K562 (cell line): ENCODE data around the gene ENTREP3. TPM values are rescaled to one million over a fixed set of nuclear protein-coding genes. Genes with fewer than 3 reads are reported as not detected.

Source experiments
- ARHGAP35 ChIP-seq: fragments of 450-650 bp; IDR thresholded peaks from 2 replicates; pipeline ENCODE4 v1.6.1; 2018; ENCODE audit not compliant: partially characterized antibody
- ARNT ChIP-seq, 2 experiments: fragments of 450-650 bp; IDR thresholded peaks; 2 replicates each; pipeline ENCODE4 v1.6.1; 2016; ENCODE audit warnings: mild to moderate bottlenecking in 1 of 2
- ASH1L ChIP-seq: fragments of 450-650 bp; IDR thresholded peaks from 2 replicates; pipeline ENCODE4 v1.6.1; 2018; ENCODE audit warnings: borderline replicate concordance, mild to moderate bottlenecking, low read depth; ENCODE audit not compliant: partially characterized antibody
- BDP1 ChIP-seq: IDR thresholded peaks from 3 replicates; pipeline ENCODE4 v1.6.1; 2011; ENCODE audit not compliant: insufficient read length, insufficient read depth
- CREBBP ChIP-seq: IDR thresholded peaks from one replicate; pipeline ENCODE4 v1.6.1; 2012; ENCODE audit warnings: low read depth, mild to moderate bottlenecking, control low read depth, inconsistent platforms, low read length
- JUNB ChIP-seq: fragments of 450-650 bp; formaldehyde crosslinking; conservative IDR thresholded peaks from 2 replicates; pipeline ENCODE4 v1.4.0; 2020; ENCODE audit warnings: mild to moderate bottlenecking
- NR0B1 ChIP-seq: fragments of 450-650 bp; IDR thresholded peaks from one replicate; pipeline ENCODE4 v1.6.1; 2018; ENCODE audit warnings: mild to moderate bottlenecking, moderate library complexity; ENCODE audit not compliant: partially characterized antibody
- PCBP2 ChIP-seq: fragments of 200-400 bp; formaldehyde crosslinking; IDR thresholded peaks from 2 replicates; pipeline ENCODE4 v1.6.1; 2018; ENCODE audit warnings: low read length, low read depth, mild to moderate bottlenecking, moderate library complexity; ENCODE audit not compliant: poor library complexity, severe bottlenecking
- PHB2 ChIP-seq: fragments of 450-650 bp; IDR thresholded peaks from 2 replicates; pipeline ENCODE4 v1.6.1; 2017; ENCODE audit warnings: low read depth
- PML ChIP-seq: IDR thresholded peaks from 2 replicates; pipeline ENCODE4 v1.6.1; 2012; ENCODE audit warnings: low read length, inconsistent platforms
- SREBF2 ChIP-seq: sonication (generic); formaldehyde crosslinking; IDR thresholded peaks from 2 replicates; pipeline ENCODE4 v1.4.0; 2020; ENCODE audit warnings: mild to moderate bottlenecking, missing genetic modification reagents
- ZC3H4 ChIP-seq: sonication (generic); formaldehyde crosslinking; IDR thresholded peaks from 2 replicates; pipeline ENCODE4 v1.9.0; 2021; ENCODE audit warnings: missing genetic modification reagents, borderline replicate concordance
- ZNF518B ChIP-seq: fragments of 250-450 bp; sonication (Bioruptor Pico); IDR thresholded peaks from 2 replicates; pipeline ENCODE4 v1.5.0; 2021; ENCODE audit warnings: mild to moderate bottlenecking, moderate library complexity
- ZNF609 ChIP-seq: sonication (generic); formaldehyde crosslinking; IDR thresholded peaks from 2 replicates; pipeline ENCODE4 v1.8.1; 2023; ENCODE audit warnings: missing genetic modification reagents, mild to moderate bottlenecking, borderline replicate concordance
- polyA plus RNA-seq, 8 experiments: library from polyadenylated mRNA; depleted of rRNA in 4 of 8; stranded (reverse) in 5 of 8; unstranded in 3 of 8; fragments of >200 nt; fragmentation: Nextera tagmentation in 2 of 8; fragmentation: Illumina TruSeq in 1 of 8; extraction: Ambion mirVana in 2 of 8; extraction: Trizol in 1 of 8; gene quantifications; 2 replicates each; pipeline versions ENCODE4 v1.2.1 to v1.2.3, GENCODE V29; 2011 to 2014; ENCODE audit warnings: inconsistent platforms in 1 of 8, missing spikeins in 1 of 8
- total RNA-seq, 7 experiments: library from RNA; depleted of rRNA in 6 of 7; stranded (reverse); fragments of >200 nt in 6 of 7; fragmentation: Illumina TruSeq in 2 of 7; extraction: Trizol in 2 of 7; gene quantifications; 2 replicates each; pipeline versions ENCODE4 v1.2.1 to v1.2.3, GENCODE V29; 2011 to 2021; ENCODE audit warnings: low replicate concordance in 1 of 7
- TF ChIP-seq, protein P1 (sequence below): fragments of 450-650 bp; IDR thresholded peaks from 2 replicates; pipeline ENCODE4 v1.6.1; 2018; ENCODE audit not compliant: partially characterized antibody

Gene ENTREP3
- total and polyA plus RNA-seq, 9 of the 15 experiments (the other 6 are each of a cell fraction or from before 2014, with no cell fraction given): 1.9 to 41.8 (median 5.9) TPM

GRCh38 chr1:155241069-155241679, 14.1 kb downstream of the ENTREP3 start (continued):
- TF ChIP-seq PHB2: no peak
- no peak for TF ChIP-seq PCBP2
- TF ChIP-seq CREBBP: no peak
- no peak for TF ChIP-seq JUNB (CRISPR knock-in tag)
- TF ChIP-seq, protein P1, sequence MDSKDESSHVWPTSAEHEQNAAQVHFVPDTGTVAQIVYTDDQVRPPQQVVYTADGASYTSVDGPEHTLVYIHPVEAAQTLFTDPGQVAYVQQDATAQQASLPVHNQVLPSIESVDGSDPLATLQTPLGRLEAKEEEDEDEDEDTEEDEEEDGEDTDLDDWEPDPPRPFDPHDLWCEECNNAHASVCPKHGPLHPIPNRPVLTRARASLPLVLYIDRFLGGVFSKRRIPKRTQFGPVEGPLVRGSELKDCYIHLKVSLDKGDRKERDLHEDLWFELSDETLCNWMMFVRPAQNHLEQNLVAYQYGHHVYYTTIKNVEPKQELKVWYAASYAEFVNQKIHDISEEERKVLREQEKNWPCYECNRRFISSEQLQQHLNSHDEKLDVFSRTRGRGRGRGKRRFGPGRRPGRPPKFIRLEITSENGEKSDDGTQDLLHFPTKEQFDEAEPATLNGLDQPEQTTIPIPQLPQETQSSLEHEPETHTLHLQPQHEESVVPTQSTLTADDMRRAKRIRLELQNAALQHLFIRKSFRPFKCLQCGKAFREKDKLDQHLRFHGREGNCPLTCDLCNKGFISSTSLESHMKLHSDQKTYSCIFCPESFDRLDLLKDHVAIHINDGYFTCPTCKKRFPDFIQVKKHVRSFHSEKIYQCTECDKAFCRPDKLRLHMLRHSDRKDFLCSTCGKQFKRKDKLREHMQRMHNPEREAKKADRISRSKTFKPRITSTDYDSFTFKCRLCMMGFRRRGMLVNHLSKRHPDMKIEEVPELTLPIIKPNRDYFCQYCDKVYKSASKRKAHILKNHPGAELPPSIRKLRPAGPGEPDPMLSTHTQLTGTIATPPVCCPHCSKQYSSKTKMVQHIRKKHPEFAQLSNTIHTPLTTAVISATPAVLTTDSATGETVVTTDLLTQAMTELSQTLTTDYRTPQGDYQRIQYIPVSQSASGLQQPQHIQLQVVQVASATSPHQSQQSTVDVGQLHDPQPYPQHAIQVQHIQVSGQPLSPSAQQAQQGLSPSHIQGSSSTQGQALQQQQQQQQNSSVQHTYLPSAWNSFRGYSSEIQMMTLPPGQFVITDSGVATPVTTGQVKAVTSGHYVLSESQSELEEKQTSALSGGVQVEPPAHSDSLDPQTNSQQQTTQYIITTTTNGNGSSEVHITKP: no peak
- TF ChIP-seq ASH1L: peak; percentile 72
- no peak for TF ChIP-seq SREBF2 (CRISPR knock-in tag)
- TF ChIP-seq BDP1: no peak
- TF ChIP-seq PML: no peak
- TF ChIP-seq ARHGAP35: no peak
- TF ChIP-seq ZNF518B: no peak
- no peak for TF ChIP-seq ZC3H4
- TF ChIP-seq NR0B1: no peak
- no peak for TF ChIP-seq ZNF609 (CRISPR knock-in tag)
- no peak for TF ChIP-seq ARNT (IDR thresholded peaks at IDR 0.05)
